HG03097 (cell line): ENCODE measurements around the gene PIEZO2.
"Not testable (repeated sequence)": the region's sequence is repeated elsewhere in the genome, so short reads cannot be mapped to it uniquely, and the experiment has no call there.

Experiments used
- ATAC-seq: cut with Tn5 transposase; IDR thresholded peaks from one replicate; pipeline ENCODE4 v1.9.1; 2021; ENCODE audit not compliant: unreplicated experiment, low FRiP score

The PIEZO2 gene

DNA sequence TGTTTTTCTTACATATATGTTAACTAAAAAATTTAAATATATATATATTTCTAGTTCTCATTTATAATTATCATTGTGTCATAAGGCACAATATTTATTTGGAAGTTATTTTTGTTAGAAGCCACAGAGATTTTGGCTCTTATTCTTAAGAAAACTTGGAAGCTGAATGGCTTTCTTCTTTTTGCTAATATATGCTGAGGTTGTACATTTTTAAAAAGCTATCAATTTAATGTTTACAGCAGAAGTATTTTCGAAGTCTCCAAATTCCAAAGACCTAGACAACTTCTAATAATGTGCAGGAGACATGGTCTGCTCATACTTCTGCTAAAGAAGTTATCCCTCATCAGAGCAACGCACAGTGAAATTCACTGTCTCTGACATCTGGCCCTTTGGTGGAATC, 3.7 kb upstream of the PIEZO2 start:
- ATAC-seq, result no peak

DNA sequence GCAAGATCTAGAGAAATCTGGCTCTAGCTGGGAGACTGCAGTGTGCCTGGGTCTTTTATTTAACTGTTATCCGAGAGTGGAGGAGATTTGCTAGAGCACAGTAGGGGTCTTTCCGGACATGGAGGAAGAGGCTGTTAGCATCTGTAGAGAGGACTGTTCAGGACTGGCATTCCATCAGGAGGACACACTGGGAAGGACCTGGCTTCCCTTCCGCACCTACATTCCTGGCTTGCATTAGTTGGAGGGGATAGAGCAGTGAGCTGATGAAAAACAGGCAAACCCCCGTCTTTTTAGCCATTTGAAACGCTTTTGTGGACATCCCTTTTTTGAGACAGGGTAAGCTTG, 874 bp upstream of the PIEZO2 start:
- no peak for ATAC-seq

DNA sequence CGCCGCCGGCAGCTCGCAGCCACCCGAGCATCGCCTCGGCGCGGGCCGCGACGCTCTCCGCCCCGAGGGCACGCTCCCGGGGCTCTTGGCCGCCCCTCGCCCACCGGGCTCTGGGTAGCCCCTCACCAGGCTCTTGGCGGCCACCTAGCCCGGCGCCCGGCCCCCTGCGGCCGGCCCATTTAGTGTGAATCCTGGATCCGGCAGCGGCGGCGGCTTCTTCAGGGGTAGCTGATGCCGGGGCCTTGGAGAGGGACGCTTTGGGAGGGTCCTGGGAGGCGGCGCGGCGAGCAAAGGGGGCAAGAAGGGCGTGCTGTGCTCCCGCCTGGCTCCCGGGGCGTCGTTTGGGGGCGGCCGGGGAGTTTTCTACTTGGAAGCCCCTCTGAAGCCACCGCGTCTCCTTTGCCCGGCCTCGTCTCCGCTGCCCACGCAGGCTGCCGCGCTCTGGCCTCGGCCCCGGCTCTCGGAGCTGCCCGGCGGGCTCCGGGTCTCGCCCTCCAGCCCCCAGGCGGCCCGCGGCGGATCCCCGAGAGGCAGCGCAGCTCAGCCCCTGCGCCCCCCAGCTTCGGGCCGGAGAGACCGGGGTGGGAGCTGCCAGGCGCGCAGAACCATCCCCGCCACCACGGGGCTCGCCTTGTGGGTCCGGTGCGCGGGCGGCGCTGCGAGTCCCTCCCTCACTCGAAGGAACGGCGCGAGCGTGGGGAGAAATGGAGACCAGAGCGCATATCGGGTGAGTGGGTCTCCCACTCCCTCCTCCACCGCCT, 509 bp downstream of the PIEZO2 start:
- no peak for ATAC-seq

DNA sequence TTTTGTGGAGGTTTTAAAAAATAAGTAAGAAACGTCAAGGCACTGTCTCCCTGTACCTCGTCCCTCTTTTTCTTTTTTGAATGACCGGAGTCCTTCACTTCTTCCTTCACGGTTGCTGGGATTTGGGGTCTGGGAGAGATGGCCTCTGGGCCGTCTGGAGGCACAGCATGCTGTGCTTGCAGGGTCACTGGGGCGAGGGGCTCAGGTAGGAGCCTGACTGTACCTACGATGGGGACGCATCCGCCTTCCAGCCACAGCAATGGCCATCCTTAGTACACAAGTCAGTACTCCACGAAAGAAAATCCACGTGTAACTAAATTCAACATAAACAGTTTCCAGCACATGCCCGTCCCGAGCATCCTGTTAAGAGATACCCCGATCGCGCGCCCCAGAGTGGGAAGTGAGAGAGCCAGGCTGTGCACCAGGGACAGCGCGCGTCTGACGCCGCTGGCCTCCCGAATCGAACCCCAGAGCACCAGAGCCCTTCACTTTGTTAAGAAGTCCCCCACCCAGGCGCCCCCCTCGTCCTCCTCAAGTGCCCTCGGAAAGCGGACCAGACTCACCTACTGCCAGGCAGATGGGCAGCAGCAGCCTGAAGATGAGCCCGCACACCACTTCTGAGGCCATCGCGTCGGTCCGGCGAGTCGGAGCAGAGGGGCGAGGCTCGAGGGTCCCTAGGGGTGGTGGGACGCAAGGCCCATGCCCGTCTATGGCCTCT, 1.2 kb downstream of the PIEZO2 start:
- no peak for ATAC-seq

DNA sequence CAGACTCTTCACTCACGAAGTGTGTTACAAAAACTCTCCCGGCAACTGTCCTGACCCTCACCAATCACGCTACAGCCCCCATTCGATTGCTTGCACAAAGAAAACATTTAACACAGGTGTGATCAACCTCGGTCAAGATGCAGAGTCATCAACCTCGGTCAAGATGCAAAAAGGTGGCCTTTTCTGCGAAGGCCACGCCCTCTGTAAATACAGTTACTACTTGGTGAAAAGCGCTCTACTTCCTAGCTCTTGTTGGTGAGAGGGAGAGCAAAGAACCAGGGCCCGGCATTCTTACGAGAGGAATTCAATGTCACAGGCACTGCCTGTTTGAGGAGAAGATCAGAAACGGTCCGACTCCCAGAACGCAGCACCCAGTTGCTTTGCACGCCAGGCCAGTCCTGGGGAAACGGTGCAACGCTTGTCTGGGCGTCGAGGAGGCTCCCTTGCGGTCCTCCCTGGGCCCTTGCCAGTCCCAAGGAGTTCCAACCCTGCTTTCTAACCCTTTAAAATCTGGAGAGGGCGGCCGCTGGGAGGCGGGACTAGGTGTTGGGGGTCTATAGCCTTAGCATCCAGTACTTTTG, 1.9 kb downstream of the PIEZO2 start:
- no peak for ATAC-seq

DNA sequence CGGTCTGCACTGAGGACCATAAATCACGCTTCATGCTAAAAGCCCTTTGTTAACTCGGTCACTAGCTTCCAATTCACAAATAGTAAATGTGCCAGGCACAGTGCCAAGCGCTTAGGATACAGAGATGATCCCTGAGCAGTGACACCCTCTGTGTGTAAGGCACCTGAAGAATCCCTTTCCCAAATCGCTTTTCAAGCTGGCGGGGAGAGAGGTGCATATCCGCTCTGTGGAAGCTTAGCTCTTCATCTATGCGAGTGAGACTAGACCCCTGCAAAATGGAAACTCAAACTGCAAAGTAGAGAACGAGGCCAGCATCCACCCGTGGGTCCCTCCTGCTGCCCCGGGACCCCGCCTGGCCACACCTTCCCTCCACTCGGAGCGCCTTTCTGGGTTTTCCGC, 2.4 kb downstream of the PIEZO2 start:
- ATAC-seq, result no peak

DNA sequence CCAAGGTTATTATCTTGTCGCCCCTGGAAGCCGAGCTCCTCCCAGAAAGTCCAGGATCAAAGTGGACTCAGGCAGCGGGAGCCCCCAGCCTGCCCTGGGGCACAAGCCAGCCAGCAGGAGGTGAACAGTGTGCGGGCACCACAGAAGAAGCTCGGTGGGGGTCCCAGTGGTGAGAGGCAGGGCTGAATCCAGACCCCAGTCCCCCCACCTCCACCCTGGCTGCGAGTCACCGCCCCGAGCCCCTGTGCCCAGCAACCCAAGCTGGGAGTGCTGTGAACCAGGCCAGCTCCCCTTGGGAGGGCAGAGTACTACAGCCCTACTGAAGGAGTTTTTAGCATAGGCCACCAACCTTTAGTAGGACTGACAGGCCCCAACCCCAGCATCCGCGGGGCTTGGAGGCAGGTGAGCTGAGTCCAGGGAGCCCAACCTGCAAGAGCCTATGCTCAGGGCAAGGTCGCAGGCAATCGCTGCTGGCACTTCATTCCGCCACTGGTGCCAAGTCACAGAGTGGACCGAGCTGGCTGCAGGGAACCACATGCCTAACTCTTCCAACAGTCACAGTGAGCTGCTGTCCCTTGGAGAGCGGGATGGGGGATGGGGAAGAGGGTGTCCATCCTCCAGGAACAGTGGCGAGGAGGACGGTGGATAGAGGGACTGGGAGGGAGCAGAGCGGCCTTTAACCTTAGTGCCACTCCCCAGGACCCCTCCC, 3.0 kb downstream of the PIEZO2 start:
- no peak for ATAC-seq

DNA sequence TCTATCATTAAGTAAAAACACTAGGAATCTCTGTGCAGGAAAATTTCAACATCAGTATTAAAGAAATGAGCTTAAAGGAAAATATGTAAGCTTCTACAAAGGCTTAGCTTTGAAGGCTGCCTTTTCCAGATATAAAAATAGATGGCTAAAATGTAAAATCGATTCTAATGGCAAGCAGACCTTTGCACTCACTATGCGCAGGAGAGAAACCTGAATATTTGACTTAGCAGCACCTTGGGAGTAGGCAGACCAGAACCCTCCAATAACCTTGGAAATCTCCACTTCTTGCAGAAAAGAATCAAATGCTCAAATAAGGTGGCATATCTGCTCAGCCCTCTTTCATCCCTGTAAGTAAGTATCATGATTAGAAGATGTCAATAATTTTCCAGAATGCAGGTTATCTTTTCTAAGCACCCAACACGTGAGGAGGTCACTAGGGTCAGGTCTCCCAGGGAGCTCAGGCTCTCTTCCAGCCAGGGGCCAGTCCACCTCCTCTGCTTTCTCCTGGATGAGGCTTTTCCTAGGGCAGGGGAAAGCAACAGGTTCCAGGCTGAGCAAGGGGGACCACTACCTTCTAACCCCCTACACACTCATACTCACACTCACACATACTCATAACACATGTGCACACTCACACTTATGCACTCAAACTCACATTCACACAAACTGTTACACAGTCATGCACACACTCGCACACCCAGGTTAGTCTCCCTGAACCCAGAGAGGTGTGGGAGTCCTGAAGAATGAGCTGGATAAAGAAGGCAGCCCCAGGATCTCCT, 3.8 kb downstream of the PIEZO2 start:
- no peak for ATAC-seq

DNA sequence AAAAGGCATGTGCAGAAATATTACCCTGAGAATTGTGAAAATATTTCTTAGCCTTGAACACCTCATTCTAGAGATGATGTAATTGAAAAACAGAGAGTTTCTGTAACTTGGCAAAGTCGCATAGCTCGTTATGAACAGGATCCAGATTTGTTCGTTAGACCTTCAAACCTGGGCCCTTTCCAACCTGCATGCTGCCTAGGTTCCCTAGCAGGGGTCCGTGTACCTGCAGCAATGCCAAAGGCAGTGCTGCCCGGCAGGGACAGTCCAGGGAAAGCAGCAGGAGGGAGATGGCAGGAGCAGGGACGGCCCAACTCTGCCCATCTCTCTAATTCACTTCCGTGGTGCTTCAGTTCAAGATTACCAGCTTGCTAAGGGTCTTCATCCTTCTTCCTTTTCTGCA, 12.0 kb downstream of the PIEZO2 start:
- no peak for ATAC-seq

DNA sequence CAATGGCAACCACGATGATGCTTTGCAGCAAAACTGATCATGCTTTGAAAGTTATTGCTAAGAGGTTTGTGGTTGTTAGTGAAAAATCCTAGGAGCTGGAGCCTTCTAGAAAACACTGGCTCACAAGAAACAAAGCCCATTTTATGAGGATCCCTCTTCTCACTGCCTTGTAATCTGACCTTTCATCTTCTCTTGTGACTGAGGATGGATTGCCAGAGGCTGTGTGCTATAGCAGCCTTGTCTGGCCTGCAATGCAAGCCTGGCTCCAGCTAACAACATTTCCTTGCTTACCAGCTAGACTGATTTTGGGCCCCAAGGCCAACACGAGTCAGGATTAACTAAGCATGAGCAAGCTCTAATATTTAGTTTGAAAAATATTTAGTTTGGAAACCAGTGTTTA, 13.1 kb downstream of the PIEZO2 start:
- ATAC-seq, result no peak

DNA sequence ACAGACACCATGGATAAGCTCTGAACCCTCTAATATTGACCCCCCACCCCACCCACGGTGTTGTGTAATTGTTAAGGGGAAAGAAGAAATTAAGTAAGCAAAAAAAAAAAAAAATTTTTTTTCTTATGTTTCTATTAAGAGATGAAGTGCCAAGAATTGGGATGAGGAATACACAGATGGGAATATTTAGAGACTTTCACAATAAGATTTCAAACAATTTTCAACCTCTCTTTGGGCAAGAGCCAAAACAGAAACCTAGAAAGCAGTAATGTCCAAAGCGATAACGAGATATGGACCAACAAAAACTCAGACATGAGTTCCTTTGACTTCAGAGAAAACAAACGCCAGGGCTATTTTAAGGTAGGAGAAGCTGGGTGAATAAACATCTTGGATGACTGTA, 14.4 kb downstream of the PIEZO2 start:
- ATAC-seq, result no peak

DNA sequence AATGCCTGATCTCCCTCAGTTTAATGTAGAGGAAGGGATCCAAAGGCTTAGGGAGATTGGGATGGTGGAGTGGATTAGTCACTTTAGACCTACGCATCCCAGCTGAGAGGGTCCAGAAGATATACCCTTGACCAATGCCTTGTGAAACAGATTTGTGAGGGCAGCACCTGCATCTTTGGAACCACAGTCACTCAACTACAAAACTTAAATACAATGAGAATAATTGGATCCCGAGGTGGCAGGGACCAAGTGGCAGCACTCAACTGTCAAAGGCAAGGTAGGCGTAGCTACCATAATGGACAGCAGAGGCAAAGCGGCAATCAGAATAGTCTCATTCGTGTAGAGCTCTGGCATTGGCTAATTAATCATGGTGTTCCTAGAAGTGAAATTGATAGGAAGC, 20.3 kb downstream of the PIEZO2 start:
- ATAC-seq, result not testable (repeated sequence)

DNA sequence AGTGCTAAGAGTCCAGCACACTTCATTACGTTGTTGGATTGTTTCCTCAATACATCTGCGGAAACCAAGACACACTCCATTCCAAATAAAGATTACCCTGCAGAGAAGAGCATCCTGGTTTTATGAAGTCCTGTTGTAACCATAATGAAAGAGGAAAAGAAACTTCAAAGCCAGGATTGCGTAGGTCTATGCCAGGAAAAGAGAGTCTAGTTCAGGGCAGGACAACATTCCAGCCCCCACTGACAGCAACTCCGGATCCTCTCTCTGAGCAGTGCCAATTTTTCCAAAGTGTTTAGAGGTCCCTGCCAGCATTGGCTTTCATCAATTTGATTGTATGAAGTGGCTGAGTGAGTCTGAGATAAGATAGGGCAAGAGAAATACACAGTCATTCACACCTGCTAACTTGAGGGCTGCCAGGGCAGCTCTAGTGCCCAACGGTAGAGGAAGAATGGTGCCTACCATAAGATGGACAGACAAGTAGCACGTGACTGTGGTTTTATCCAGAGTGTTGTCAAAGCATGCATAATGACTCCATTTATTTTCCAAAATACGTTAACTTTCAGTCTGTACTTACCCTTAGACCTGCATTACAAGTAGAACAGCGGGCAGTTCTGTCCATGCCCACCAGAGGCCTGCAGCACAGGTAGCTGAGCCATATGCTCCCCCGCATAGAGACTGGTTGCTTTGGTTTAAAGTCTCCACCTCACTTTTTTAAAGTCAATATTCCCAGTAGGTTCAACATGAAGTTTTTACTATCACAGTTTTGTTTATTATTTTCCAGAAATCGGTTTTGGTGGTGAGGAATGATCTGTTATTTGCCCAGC, 23.7 kb downstream of the PIEZO2 start:
- no peak for ATAC-seq

DNA sequence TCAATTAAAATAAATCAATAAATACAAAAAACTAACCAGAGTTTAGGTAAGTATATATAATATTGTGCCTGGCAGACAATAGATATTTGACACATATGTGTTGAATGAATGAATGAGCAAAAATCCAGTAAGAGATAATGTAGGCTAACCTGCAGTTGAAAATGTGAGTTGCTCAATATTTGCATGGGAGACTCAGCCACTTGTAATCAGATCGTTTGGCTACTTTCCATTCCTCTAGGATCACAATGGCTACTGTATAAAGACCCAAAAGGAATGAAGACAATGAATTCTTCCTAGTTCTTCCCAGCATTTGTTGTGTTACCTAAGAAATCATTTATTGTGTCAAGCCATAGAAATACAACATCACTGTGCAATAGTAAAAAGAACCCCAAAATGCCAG, 25.3 kb downstream of the PIEZO2 start:
- no peak for ATAC-seq

DNA sequence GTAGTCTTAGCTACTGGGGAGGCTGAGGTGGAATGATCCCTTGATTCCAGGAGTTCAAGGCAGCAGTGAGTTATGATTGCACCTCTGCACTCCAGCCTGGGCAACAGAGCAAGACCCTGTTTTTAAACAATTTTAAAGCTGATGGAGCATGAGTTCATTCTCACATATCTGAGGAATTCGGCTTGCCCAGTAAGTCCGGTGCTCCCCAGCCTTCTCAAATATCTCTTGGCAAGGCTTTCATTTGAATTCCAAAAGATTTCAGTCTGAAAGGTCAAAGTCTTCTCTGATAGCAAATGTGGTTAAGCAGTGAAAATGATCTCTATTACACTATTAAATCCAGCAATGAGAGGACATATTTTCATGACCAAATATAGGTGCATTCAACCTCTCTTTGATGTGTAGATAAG, 27.9 kb downstream of the PIEZO2 start:
- ATAC-seq, result no peak

DNA sequence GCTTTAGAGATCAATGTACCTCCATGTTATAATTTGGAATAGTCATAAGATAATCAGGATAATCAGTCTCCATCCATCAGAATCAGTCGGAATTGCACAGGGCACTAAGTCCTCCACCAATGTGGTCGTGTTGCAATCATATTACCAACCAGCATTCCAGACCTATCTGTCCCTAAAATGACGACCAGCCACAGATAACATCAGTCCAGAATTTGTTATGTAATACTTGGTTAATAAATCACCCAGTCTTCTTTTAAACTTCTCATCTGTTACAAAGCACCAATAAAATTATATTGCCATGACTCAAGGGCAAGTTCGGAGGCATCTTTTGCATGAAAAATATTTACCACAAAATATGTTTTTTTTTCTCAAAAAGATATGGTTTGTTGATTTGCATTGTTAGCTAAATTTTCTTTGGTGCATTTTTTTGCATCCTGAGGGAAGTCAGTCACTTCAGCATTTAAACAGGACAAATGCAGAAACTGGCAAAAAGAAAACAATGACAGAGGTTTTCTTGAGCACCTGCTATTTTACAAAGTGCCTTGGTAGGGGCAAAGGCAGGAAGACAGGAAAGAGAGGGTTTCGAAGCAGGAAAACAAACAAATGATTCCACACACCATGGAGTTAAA, 29.3 kb downstream of the PIEZO2 start:
- no peak for ATAC-seq

DNA sequence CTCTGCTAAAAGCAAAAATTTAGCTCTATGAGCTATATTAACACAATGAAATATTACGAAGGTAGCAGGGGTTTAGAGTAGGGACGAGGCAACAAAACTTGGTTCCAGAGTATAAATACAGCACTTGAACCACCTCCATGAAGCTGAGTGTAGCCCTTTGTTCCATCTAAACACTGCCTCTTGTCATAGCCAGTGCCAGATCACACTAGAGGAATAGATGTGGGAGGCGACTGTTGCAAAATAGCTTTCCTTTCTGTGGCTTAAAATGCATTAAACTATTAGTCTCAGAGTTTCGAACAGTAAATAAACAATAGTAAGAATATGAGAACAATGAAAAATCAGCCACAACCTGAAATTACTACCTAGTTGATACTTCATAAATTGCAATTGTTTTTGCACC, 29.8 kb downstream of the PIEZO2 start:
- ATAC-seq, result no peak

DNA sequence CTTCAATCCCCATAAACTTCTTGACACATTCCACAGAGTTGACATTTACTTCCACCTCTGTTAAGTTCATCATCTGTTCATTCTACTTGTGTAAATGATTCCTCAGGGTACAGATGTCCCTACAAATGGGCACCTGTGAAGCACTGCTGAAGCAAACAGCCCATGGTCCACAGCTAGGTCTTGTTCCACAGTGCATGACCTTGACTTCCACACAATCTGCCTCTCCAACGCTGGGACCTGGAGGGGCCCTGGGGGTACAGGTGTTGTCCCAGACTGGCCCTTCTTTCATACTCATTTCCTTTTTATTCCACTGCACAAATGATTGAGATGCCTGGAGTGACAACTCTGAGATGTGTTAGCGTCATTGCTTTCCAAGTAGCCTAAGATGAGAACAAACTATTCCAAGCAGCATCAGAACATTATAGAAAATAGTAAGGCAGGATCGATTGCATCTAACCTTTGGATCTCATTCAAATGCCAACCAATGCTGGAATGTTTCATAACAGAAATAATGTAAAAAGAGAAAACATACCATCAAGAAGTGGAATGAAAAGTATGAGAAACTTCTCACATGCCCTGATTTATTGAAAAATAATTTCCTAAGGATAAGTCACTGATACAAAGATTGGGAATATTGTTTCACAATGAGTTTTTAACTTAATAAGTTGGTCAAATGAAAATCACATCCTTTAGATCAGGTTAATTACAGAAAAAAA, 31.2 kb downstream of the PIEZO2 start:
- ATAC-seq, result no peak

DNA sequence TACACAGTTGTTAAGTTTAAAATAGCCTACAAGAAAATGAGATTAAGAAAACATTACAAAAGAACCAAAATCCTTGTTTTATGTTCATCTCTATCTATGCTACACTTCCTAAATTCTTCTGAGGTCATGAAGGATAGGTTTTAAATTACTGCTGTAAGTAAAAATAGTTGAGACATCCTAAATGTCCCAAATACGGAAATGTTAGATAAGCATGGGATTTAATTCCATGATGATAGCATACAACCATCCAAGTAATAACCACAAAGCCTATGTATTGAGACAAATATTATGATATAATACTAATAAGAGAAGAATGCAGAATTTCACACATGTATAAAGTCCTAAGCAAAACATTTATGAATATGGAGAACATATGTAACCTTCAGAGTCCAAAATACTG, 34.1 kb downstream of the PIEZO2 start:
- ATAC-seq, result no peak
